ENCODE measurements around the gene MXD1.

DNA sequence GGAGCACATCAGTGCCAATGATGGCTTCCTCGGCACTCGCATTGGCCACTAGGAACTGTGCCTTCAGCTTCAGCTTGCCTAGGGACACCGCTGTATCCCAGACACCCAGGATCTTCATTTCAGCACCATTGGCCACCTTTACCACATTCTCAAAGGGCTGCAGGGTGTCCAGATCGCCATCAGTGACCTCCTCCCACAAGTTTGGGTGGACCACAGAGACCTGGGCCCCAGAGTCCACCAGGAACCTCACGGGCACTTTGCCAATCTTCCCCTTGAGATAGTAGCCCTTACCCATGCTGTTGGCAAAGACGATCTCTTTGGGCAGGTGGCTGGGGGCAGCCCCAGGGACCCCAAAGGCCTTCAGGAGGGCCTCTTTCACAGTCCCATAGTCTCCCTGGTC, 45.9 kb downstream of the MXD1 start:
- no peak for TF ChIP-seq CTCF (IDR thresholded peaks at IDR 0.05)
- TF ChIP-seq POLR2A (IDR thresholded peaks at IDR 0.05), result no peak
